Stimulated activated naive B cell treated with anti-CD40 and anti-IgM and Interleukin-4, amounts not matched to agents 10 μg/mL and 1 μg/mL and 100 μg/mL, for 72 hours (primary cell): ENCODE data around the gene SAPCD1.

Experiments
- ATAC-seq, 2 donors: fragments of 150-1000 bp; cut with Tn5 transposase; replicated peaks; 2 replicates each; pipeline ENCODE4 v1.10.0; 2021; ENCODE audit warnings: moderate library complexity in 1 of 2
- DNase-seq: peaks from one replicate; pipeline ENCODE4 v3.0.0; 2021
- H3K27ac Mint-ChIP-seq: one replicate; pipeline ENCODE4 v1.8.0; 2022; ENCODE audit warnings: mild to moderate bottlenecking, mixed read lengths
- H3K27me3 Mint-ChIP-seq, 2 donors: one replicate each; pipeline ENCODE4 v1.8.0; 2022; ENCODE audit warnings: mixed read lengths in 2 of 2
- H3K36me3 Mint-ChIP-seq, 2 donors: one replicate each; pipeline ENCODE4 v1.8.0; 2022; ENCODE audit warnings: mixed read lengths in 2 of 2, mild to moderate bottlenecking in 1 of 2
- H3K4me1 Mint-ChIP-seq, 2 donors: one replicate each; pipeline ENCODE4 v1.8.0; 2022; ENCODE audit warnings: mixed read lengths in 2 of 2, mild to moderate bottlenecking in 1 of 2
- H3K4me3 Mint-ChIP-seq, 2 donors: one replicate each; pipeline ENCODE4 v1.8.0; 2022; ENCODE audit warnings: mild to moderate bottlenecking in 2 of 2, mixed read lengths in 2 of 2, moderate library complexity in 1 of 2
- H3K9me3 Mint-ChIP-seq, 2 donors: one replicate each; pipeline ENCODE4 v1.8.0; 2022; ENCODE audit warnings: mixed read lengths in 2 of 2, mild to moderate bottlenecking in 1 of 2

The SAPCD1 gene

DNA sequence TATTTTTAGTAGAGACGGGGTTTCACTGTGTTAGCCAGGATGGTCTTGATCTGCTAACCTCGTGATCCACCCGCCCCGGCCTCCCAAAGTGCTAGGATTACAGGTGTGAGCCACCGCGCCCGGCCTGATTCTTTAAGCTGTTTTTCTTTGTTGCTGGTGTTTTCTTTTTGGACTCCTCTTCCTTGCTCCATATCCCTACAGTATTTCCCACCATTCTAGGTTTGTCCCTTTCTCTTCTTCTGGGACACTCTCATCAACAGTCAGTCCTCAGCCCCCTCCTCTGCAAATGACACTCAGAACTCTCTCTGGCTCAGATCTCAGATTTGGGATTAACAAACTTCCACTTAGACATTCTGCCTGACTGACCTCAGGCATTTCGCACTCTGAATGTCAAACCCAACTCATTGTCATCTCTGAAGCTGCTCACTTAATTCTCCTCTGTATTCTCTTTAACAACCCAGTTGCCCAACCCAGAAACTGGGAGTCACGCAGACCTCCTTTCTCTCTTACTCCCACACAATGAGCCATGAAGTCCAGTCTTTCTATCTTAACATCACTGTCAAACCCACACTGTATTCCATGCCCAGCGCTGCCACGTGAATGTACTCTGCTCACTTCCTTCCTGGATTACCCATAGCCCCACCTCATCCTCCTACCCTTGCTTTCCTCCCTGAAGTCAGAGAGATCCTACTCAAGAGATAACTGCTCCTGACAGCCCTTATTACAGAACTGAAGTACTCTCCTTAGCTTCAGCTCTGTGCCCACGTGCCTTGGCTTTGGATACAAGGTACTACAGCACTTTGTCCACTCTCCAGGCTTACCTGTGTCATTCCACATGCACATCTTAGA is 36.7 kb upstream of the SAPCD1 start:
- no peak overlapping the region for H3K4me3 Mint-ChIP-seq
- peaks cover 58 to 65% of the 10 kb centered on the region in 2 donors for H3K4me1 Mint-ChIP-seq
- peak overlapping the region; percentile 0 for H3K27ac Mint-ChIP-seq

DNA sequence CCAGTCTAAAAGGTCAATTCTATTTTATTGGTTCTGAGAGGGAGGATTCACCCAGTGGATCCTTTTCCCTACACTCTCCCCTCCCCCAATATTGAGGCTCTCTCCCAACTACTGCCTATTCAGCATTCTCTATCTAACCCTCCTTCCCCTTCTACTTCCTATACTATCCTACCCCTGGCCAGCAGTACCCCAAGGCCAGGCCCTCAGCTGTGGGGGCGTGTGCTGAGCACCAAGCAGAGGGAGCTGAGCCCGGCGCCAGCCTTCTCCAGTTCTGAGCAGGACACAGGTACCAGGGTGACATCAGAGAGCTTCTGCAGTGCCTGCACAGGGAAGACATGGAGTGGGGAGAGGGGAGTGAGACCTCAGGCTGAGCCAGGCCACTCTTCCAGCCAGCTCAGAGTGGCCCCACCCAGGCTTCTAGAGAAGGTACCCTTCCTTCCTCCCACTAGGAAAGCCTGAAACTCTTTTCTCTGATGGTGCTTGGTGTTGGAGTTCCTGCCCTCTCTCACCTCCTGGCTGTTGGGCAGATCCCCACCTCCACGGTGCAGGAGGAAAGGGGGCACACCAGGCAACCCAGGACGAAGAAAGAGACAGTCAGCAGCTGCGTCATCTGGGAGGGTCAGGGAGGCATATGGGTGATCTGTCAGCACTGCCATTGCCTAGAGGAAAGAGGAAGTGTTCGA is 35.3 kb upstream of the SAPCD1 start:
- DNase-seq (peak; percentile 80), ATAC-seq (peak; percentile 85 to 88)
- peaks cover 39 to 51% of the 10 kb centered on the region in 2 donors for H3K36me3 Mint-ChIP-seq

More for the DNA sequence above, 36.7 kb upstream of the SAPCD1 start:
- no peak for DNase-seq
- ATAC-seq, result no peak
- H3K36me3 Mint-ChIP-seq, result peaks cover 35 to 42% of the 10 kb centered on the region in 2 donors
- H3K9me3 Mint-ChIP-seq, result no peaks in the 10 kb centered on the region
- no peaks in the 10 kb centered on the region for H3K27me3 Mint-ChIP-seq

DNA sequence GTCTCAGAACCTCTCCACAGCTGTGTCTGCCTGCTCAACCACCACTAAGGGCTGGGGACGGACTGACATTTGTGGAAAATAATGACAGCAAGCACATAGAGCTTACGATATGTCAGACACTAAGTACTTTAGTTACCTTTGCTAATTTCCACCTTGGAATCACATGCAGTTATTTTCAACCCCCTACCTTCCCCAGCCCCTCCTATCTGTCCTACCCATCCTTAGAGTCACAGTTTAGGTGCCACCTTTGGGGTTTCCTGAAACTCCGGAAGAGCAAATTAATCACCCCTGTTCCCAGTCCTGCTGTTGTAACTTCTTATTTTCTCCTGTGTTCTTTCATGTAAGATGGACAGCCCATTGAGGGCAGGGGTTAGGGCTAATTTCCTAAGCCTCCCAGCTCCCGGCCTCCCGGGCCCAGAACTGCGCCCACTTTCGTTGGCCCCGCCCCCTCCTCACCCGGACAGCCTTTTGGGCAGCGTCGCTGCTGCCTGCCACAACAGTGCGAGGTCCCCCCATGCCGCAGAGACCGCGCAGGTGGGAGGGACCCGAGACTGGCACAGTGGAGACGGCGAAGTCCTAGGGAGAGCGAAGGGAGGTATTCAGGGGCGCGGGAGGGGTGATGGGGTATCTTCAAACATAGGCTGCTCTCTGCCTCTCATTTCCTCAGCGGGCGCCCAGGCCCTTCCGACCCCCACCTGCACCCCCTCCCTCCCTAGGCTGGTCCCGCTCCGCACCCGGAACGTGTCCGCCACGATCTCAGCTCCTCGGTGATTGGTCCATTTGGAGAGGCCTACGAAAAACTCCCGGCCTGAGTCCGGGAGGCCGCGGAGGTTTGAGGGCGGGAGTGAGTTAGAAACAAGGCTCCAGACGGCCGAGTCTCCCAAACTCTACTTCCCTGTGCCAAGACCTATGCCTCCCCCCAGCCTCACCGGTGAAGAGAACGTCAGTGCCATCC is 34.5 kb upstream of the SAPCD1 start:
- Mint-ChIP-seq H3K27ac (peak overlapping the region; percentile 98), H3K27me3 (no peaks in the 10 kb centered on the region), H3K4me3 (peak overlapping the region; percentile 95 to 97), H3K36me3 (peaks cover 39 to 51% of the 10 kb centered on the region in 2 donors), H3K9me3 (no peaks in the 10 kb centered on the region), H3K4me1 (peaks cover 57 to 79% of the 10 kb centered on the region in 2 donors)
- ATAC-seq, result no peak
- DNase-seq, result no peak

More for the DNA sequence above, 35.3 kb upstream of the SAPCD1 start:
- peak overlapping the region; percentile 98 for H3K27ac Mint-ChIP-seq
- H3K9me3 Mint-ChIP-seq, result no peaks in the 10 kb centered on the region
- H3K4me1 Mint-ChIP-seq, result peaks cover 58 to 78% of the 10 kb centered on the region in 2 donors
- H3K4me3 Mint-ChIP-seq, result peak overlapping the region; percentile 75 to 97
- H3K27me3 Mint-ChIP-seq, result no peaks in the 10 kb centered on the region

DNA sequence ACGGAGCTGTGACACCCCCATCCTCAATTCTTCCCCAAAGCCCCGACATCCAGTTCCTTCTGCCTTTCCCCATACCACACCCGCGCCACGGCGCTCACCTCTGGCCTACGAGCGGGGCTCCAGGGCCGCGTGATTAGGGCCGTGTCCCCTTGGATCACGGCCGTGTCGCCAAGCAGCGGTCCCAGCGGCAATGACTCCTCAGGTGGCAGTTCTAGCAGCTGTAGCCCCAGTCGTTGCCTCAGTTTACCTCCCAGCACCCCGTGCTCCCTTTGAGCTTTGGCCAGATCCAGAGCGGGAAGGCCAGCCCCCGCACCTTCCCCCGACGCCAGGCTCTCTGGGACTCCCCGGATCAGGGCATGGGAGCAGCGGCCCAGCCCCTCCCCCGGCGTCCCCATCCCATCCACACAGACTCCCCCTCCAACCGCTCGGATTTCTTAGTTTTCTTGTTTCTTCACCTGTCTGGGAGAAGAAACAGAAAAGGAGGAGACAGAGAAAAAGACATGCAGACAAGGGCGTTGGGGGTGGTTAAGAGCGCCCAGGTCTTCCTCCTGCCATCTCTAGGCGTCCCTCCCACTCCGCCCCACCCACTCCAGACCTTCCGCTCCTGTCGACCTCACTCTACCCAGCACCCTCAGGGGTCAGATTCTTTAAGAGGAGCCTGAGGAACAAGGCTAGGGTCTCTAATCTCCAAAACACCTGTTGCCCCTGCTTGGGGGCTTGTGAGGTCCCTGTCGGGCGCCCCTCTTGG is 33.5 kb upstream of the SAPCD1 start, which contains the start of gene DDAH2:
TSS of gene DDAH2 (minus strand) at position 533 of the 748 bp plus-strand sequence. CDS start at position 395, 138 bp downstream.
- H3K4me1 Mint-ChIP-seq, result peaks cover 59 to 79% of the 10 kb centered on the region in 2 donors
- H3K27ac Mint-ChIP-seq, result peak within 1 kb of the TSS; percentile 98
- no peaks in the 10 kb centered on the region for H3K27me3 Mint-ChIP-seq
- H3K9me3 Mint-ChIP-seq, result no peaks in the 10 kb centered on the region
- H3K4me3 Mint-ChIP-seq, result peak within 1 kb of the TSS; percentile 95 to 97
- ATAC-seq (peak; percentile 22 to 35), DNase-seq (no peak)
- peaks cover 48 to 60% of the 10 kb centered on the region in 2 donors for H3K36me3 Mint-ChIP-seq

DNA sequence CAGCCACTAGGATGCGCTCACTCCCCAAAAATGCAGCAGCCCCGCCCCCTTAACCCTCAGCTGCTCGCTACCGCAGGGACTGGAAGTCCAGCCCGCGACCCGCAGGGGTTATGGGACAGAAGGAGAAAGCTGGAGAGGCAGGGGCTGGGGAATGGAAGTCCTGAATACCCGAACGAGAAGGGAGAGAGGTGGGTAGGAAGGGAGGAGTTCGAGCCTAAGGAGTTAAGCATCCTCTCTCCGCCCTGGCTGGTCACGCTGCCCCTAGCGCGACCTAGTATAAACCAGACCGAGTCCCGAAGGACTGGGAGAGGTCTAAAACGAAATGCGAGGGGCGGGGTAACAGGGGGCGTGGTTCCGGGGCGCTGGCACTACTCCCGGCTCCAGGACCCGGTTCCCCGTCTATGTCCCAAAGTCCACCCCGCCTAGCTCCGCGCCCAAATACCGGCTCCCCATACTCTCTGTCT is 32.9 kb upstream of the SAPCD1 start:
- ATAC-seq (peak; percentile 58 to 71), DNase-seq (peak; percentile 68)
- H3K4me3 Mint-ChIP-seq, result peak overlapping the region; percentile 95 to 97
- peaks cover 61 to 82% of the 10 kb centered on the region in 2 donors for H3K4me1 Mint-ChIP-seq
- H3K9me3 Mint-ChIP-seq, result no peaks in the 10 kb centered on the region
- peak overlapping the region; percentile 96 for H3K27ac Mint-ChIP-seq
- H3K27me3 Mint-ChIP-seq, result no peaks in the 10 kb centered on the region
- peaks cover 48 to 65% of the 10 kb centered on the region in 2 donors for H3K36me3 Mint-ChIP-seq

DNA sequence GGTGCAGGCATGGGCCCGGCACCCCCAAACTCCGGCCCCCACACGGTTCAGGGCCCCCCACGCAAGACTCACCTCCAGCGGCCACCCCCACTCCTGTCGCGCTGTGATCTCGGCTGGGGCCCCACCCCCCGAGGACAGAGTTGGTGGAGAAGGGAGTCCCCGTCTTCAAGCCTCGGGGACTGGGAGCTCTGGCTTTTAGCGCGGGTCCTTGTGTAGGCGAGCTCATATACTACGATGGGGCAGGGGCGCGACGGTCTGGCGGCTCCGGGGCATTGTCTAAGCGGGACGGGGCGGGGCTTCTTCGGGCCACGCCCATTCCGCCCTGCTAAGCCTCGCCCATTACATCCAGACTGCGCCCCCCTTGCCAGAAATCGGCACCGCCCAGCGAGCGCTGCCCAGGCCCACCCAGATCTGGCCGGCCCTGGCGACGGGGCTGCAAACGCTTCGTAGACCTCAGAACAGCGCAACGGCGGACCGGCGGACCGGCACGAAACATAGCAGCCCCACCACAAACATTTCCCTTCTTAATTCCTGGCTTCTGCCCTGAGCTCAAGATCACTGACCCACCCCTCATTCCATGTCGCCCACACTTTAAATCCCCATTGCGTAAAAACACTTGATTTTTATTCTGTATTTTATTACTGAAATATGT is 32.4 kb upstream of the SAPCD1 start:
- Mint-ChIP-seq H3K9me3 (no peaks in the 10 kb centered on the region), H3K27me3 (no peaks in the 10 kb centered on the region), H3K27ac (peak overlapping the region; percentile 96), H3K36me3 (peaks cover 50 to 70% of the 10 kb centered on the region in 2 donors), H3K4me1 (peaks cover 63 to 83% of the 10 kb centered on the region in 2 donors), H3K4me3 (peak overlapping the region; percentile 95 to 97)
- DNase-seq, result peak; percentile 62
- ATAC-seq, result peak; percentile 41 to 63

DNA sequence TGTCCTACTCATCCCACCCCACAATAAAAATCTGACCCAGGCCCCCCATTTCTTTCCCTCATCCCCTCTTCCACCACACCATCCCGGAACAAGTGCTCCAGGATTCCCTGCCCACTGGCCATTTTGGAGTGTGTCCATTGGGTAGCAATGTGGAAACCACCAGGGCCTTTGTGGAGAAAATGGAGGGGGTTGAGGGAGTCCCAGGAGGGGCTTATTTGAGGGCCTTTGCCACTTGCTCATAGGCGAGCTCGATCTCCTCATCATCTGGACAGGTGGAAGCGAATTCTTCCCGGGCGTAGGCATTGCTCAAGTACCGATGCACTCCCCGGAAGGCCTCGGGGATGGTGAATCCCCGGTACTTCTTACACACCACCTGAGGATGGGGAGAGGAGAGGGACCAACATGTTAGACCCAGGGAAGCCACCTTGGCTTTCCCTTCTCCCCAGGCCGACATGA is 31.8 kb upstream of the SAPCD1 start:
- H3K4me1 Mint-ChIP-seq, result peaks cover 61 to 79% of the 10 kb centered on the region in 2 donors
- no peak for ATAC-seq
- peak overlapping the region; percentile 96 for H3K27ac Mint-ChIP-seq

DNA sequence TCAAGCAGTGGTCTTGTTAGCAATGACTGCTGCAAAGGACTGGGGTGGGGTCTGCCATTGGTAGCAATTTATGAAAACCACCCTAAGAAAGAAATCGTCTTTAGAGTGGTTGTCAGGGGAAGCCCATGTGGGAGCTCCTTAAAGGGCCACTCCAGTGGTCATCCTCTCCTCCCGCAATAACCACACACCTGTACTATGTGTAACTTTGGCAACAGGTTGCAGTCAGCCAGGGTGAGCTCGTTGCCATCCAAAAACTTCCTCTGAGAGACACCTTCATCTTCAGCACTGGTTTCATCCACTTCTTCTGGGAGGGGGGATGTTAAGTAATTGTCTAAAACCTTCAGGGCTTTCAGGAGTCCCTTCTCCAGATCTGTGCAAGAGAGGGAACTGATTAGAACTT is 30.4 kb upstream of the SAPCD1 start:
- H3K9me3 Mint-ChIP-seq, result no peaks in the 10 kb centered on the region
- no peaks in the 10 kb centered on the region for H3K27me3 Mint-ChIP-seq
- H3K4me1 Mint-ChIP-seq, result peaks cover 52 to 71% of the 10 kb centered on the region in 2 donors
- no peak overlapping the region for H3K4me3 Mint-ChIP-seq
- peaks cover 45 to 64% of the 10 kb centered on the region in 2 donors for H3K36me3 Mint-ChIP-seq
- no peak for DNase-seq
- no peak for ATAC-seq
- no peak overlapping the region for H3K27ac Mint-ChIP-seq

More for the DNA sequence above, 31.8 kb upstream of the SAPCD1 start:
- Mint-ChIP-seq H3K9me3 (no peaks in the 10 kb centered on the region), H3K27me3 (no peaks in the 10 kb centered on the region), H3K4me3 (peak overlapping the region; percentile 95 to 97), H3K36me3 (peaks cover 52 to 73% of the 10 kb centered on the region in 2 donors)
- no peak for DNase-seq

DNA sequence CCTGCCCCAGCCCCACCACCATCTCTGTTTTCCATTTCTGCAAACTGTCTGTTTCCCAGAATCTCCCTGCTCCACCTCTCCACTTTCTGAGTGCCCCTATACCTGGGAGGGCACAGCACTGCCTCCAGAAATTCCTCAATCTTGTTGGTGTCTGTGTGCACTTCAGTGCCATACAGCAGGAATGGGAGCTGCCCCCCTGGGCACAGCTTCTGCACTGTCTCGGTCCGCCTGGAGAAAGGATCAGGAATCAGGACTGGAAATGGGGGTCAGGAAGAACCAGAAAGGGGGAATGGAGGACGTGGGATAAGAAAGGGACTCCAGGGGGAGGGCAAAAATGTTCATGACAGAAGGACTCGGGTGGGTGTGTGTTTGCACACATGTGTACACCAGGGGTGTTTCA is 28.7 kb upstream of the SAPCD1 start:
- Mint-ChIP-seq H3K4me3 (peak overlapping the region; percentile 54 to 94), H3K27me3 (no peaks in the 10 kb centered on the region), H3K4me1 (peaks cover 51 to 71% of the 10 kb centered on the region in 2 donors), H3K36me3 (peaks cover 33 to 54% of the 10 kb centered on the region in 2 donors), H3K27ac (no peak overlapping the region), H3K9me3 (no peaks in the 10 kb centered on the region)
- ATAC-seq (no peak), DNase-seq (no peak)

DNA sequence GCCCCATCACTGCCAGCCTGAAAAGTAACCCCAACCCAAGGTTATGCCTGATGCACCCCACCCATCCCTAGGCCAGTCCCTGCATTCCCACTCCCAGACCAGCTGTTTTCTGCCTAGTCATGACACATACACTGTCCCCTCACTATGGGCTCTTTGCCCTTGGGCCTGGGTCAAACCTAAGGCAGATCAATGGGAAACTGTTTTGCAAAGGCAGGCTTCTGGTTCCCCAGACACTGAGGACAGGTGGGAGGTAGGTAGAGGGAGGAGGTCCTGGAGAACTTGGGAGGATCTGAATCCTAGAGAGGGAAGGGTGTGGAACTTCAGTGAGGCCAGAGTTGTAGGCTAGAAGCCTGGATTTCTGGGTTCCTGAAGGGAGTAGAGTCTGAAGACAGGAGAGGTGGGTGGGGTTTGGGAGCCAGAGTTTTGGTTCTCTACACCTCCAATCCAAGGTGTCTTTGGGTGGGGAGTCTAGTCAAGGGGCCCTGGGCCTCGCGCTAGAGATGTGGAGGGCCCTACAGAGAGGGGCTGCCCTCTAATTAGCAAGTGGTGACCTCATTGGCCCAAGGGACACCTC is 28.1 kb upstream of the SAPCD1 start:
- ATAC-seq (no peak), DNase-seq (no peak)
- peaks cover 31 to 48% of the 10 kb centered on the region in 2 donors for H3K36me3 Mint-ChIP-seq
- H3K4me3 Mint-ChIP-seq, result peak overlapping the region; percentile 94 to 98
- H3K9me3 Mint-ChIP-seq, result no peaks in the 10 kb centered on the region
- no peaks in the 10 kb centered on the region for H3K27me3 Mint-ChIP-seq
- peak overlapping the region; percentile 93 for H3K27ac Mint-ChIP-seq
- peaks cover 50 to 71% of the 10 kb centered on the region in 2 donors for H3K4me1 Mint-ChIP-seq

DNA sequence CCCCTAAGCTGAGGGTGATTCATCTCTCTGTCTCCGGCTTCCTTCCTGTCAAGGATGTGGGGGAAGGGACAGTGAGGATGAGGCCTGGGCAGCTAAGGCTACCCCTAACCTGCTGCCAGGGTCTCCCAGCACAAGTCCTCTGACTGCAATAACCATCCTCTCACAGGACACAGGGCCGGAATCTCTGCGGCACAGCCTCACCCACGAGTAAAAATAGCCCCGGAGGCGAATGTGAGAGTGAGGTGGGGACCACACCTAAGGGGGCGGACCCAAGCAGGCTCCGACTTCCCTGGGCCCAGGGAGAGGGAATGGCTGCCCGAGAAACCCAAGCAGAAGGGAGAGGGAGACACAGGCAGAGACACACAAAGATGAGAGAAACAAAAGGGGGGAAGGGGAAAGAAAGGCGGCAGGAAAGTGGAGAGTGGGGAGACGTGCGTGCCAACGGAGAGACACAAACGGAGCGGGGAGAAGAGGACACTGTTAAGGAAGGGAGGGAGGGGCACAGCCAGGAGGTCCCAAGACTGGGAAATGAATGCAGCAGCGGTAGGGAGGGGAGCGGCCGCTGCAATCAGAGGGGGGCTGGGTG is 27.5 kb upstream of the SAPCD1 start:
- Mint-ChIP-seq H3K36me3 (peaks cover 33 to 47% of the 10 kb centered on the region in 2 donors), H3K4me3 (peak overlapping the region; percentile 94 to 98), H3K9me3 (no peaks in the 10 kb centered on the region), H3K27ac (peak overlapping the region; percentile 93), H3K4me1 (peaks cover 48 to 72% of the 10 kb centered on the region in 2 donors), H3K27me3 (no peaks in the 10 kb centered on the region)
- peak; percentile 17 to 24 for ATAC-seq
- peak; percentile 50 for DNase-seq
